ENCODE measurements around the gene BTN1A1. TPM values are rescaled to one million over a fixed set of nuclear protein-coding genes. Genes with fewer than 3 reads are reported as not detected.

Gene BTN1A1
- total and polyA plus RNA-seq, 9 of the 15 experiments (the other 6 are each of a cell fraction or from before 2014, with no cell fraction given), result 0.01 to 0.15 (median 0.06) TPM; not detected in 4

- intact Hi-C loops (cut with micrococcal nuclease) (no loop called here), in situ Hi-C loops (cut with MboI) (no loop called here)
- Histone ChIP-seq H3K9me1 (ENCODE audit: control insufficient read depth, insufficient read depth, low read length) (no peaks in the 10 kb centered on the region), H3K4me3 (no peak overlapping the region), H3K79me2 (ENCODE audit: control insufficient read depth, insufficient read depth, low read length) (no peaks in the 10 kb centered on the region), H3K4me2 (ENCODE audit: insufficient read depth, low read length) (peak overlapping the region; percentile 25; the same call in 1 of the 2 replicates), H3K36me3 (ENCODE audit: control insufficient read depth, insufficient read depth, low read length) (no peaks in the 10 kb centered on the region), H3K27ac (ENCODE audit: extremely low read depth, low read depth, low read length) (peak overlapping the region; percentile 53), H3K4me1 (replicated peaks in 1 of 2; ENCODE audit: control insufficient read depth in 2 of 2, insufficient read depth in 2 of 2, low read length in 2 of 2) (peaks cover 32 to 56% of the 10 kb centered on the region in 2 experiments), H3K9ac (ENCODE audit: insufficient read depth in 1 of 2, low read depth in 2 of 2, low read length in 2 of 2) (peak overlapping the region; percentile 17 to 69; a peak in 2 of 4 replicates), H3K27me3 (ENCODE audit: control insufficient read depth in 2 of 2, insufficient read depth in 2 of 2, low read length in 2 of 2) (no peaks in the 10 kb centered on the region), H3K9me3 (replicated peaks; ENCODE audit: control insufficient read depth, insufficient read depth, low read depth, low read length) (0 out of 2 replicates have a peak, but pooled peaks cover 6% of the 10 kb centered on the region), H2AFZ (ENCODE audit: low read depth, low read length) (peak overlapping the region; percentile 83), H4K20me1 (replicated peaks; ENCODE audit: control insufficient read depth, insufficient read depth, low read length) (no peaks in the 10 kb centered on the region)
- POLR2A ChIA-PET, result interaction anchor here (0.6 to 2.5 kb wide), 8 partner anchors 9 to 259 kb away, joined by 3 to 18 read pairs (median 4); a partner anchor contains a TSS
- no TSS peak for BruUV-seq (replicated peaks)
- WGBS (ENCODE audit: insufficient coverage, low coverage, missing lambda C conversion rate), result 40% methylated on average over 7 of the region's 7 CpGs
- peak; percentile 12; the same call in 2 of the 3 replicates for ATAC-seq
- DNase-seq (ENCODE audit: extremely low read depth in 1 of 4, low spot score in 3 of 4), result peak in 2 of 4 experiments; percentile 25 to 54
- FAIRE-seq, result peak; percentile 44
- CTCF ChIA-PET (ENCODE audit: low intra/inter-chr PET ratio), result no interaction called here
- TF ChIP-seq CBFA2T2 (conservative IDR thresholded peaks at IDR 0.05), result peak; percentile 20
- TF ChIP-seq LARP7 (IDR thresholded peaks at IDR 0.05), result no peak
- TF ChIP-seq TSHZ1 (CRISPR knock-in tag; IDR thresholded peaks at IDR 0.05), result no peak
- peak; percentile 51; the same call in 1 of the 2 replicates for TF ChIP-seq L3MBTL2 (IDR thresholded peaks at IDR 0.05)
- no peak for TF ChIP-seq E2F8 (IDR thresholded peaks at IDR 0.05; ENCODE audit: low read depth, partially characterized antibody)
- TF ChIP-seq GTF2F1 (IDR thresholded peaks at IDR 0.05; ENCODE audit: low read depth, low read length), result no peak
- TF ChIP-seq EP300 (IDR thresholded peaks at IDR 0.05; ENCODE audit: low read length), result 0 out of 2 replicates have a peak, but pooled peaks have one; percentile 8
- 0 out of 4 replicates have a peak, but pooled peaks of 1 of the 2 experiments have one; percentile 17 for TF ChIP-seq MLLT1 (IDR thresholded peaks at IDR 0.05)
- TF ChIP-seq HDAC6 (IDR thresholded peaks at IDR 0.05; ENCODE audit: low read depth, low read length), result peak; percentile 22; the same call in 1 of the 2 replicates
- no peak for TF ChIP-seq RBM25 (IDR thresholded peaks at IDR 0.05; ENCODE audit: low read depth, low read length, severe bottlenecking)
- no peak for TF ChIP-seq RAD51 (IDR thresholded peaks at IDR 0.05; ENCODE audit: borderline replicate concordance, low read depth)
- TF ChIP-seq CXXC5 (CRISPR knock-in tag; IDR thresholded peaks at IDR 0.05), result 0 out of 2 replicates have a peak, but pooled peaks have one; percentile 19
- no peak for TF ChIP-seq HDAC2 (IDR thresholded peaks at IDR 0.05)
These were observed 24.0 kb upstream of the BTN1A1 start for GRCh38 chr6:26475823-26476729.
